ENCODE results near the gene ZFR2.

The ZFR2 gene

GRCh38 chr19:3810708-3811355 lies 58.0 kb downstream of the ZFR2 start:
- no peak for DNase-seq

DNA sequence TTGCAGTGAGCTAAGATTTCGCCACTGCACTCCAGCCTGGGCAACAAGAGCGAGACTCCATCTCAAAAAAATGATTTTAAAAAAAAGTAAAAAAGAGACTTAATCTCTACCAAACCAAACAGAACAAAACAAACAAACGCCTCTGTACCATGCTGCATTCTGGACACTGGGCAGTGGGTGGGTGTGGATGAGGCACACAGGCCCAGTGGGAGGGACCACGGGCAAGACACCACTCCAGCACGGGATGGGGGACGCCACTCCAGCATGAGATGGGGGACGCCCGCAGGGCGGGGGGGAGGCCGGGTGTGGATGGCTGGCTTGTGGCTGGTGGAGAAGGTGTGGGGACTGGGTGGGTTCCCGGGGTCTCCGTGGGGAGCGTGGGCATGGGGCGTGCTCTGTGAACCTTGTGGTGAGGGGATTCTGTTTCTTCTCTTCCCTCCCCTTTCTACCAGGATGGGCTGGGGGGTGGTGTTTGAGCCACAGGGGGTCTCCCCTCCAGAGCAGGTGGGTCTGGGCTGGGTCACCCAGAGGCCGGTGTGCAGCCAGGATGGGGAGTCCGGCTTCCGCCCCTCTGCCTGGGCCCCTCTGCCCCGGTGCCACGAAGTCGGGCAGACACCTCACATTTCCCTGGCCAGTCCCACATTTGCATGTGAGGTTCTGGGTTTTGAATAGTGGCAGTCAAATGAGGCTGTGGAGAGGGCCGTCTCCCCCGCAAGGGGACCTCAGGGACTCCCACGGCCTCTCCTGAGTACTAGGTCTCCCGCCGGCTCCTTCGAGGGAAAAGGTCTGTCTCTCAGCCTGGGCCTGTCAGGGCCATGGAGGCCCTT lies 58.7 kb downstream of the ZFR2 start:
- no peak for DNase-seq

GRCh38 chr19:3808420-3809143 lies 60.3 kb downstream of the ZFR2 start:
- no peak for DNase-seq

DNA sequence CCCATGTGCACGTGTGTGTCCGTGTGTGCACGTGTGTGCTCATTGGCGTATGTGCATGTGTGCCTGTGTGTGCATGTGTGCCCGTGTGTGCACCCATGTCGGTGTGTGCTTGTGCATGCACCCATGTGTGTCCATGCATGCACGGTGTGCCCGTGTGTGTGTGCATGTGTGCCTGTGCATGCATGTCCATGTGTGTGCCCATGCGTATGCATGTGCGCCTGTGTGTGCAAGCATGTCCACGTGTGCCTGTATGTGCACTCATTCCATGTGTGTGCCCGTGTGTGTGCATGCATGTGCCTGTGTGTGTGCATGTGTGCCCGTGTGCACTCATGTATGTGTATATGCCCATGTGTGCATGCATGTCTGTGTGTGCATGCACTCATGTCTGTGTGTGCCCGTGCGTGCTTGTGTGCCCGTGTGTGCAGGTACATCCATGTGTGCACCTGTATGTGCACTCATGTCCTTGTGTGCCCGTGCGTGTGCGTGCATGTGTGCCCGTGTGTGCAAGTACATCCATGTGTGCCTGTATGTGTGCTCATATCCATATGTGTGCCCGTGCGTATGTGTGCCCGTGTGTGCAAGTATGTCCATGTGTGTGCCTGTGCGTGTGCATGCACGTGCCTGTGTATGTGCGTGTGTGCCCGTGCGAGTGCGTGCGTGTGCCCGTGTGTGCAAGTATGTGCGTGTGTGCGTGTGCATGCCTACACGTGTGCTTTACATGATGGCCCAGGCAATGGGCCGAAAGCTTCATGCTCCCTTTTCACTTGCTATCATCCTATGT lies 61.1 kb downstream of the ZFR2 start:
- DNase-seq, result no peak

DNA sequence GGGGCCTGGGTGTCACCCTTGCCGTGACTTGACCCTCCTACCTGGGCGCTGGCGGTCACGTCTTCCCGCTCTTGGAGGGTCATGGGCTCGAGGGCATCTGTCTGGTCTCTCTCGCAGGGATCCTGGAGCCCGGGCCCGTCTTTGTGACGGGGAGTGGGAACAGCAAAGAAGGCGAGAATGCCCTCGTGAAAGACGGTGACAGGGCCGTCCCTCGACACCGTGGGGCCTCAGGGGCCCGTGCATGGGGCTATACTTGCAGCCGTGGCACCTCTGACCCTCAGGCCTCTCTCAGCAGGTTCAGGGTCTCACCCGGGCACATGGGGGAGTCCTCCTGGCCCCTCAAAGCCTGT lies 61.7 kb downstream of the ZFR2 start:
- no peak for DNase-seq

DNA sequence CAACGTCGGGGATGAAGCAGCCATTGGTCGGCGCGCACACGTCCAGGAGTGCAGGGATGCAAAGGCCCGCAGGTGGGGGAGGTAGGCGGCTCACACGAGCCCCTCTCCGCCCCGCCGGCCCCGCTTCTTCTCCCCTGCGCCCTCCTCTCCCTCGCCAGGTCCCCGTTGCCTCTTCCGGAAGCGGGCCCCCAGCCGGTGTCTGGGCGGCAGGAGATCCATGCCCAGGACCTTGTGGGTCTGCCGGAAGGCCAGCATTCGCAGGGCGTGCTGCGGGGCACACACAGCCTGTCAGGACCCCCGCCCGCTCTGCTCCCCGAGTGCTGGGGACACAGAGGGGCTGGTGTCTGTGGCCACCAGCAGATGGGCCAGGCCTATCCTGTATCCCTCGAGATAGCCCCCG lies 63.0 kb downstream of the ZFR2 start:
- no peak for DNase-seq

DNA sequence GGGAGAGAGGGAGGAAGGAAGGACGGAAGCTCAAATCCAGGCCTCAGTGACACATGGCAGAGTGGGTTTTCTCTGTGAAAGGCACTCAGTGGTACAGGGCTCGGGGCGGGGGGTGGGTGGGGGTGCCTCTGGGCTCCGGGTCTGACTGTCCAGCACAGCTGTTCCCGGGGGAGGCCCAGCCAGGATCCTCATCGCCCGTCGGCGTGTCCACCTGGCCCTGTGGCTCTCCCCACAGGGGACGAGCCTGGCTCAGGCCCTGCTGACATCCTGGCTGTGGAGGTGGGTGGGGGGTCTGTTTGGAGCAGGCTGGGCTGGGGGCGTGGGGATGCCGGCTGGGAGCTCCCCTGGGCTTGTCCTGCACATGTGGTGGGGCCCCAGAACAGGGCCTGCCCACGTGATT lies 64.4 kb downstream of the ZFR2 start:
- DNase-seq, result no peak

DNA sequence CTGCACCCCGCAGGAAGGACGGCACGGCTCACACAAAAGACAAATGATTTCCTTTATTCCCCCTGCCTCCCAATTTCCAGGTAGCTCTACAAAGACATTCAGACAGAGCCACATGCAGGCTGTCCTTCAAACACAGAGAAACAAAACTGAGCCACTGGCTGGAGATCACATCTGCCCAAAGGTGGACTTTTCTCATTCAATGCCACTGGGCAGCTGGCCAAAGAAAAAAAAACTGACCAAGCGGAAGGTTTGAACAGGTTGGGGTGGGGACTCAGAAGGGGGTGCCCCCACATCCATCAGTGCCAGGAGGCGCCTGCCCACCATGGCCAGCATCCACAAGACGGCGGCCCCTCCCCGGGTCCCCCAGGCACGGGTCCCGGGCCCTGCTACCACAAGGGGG lies 64.9 kb downstream of the ZFR2 start:
- no peak for DNase-seq

GRCh38 chr19:3803114-3803888 lies 65.5 kb downstream of the ZFR2 start:
- no peak for DNase-seq

GRCh38 chr19:3801412-3802096 lies 67.3 kb downstream of the ZFR2 start:
- no peak for DNase-seq

GRCh38 chr19:3800996-3801395 lies 67.8 kb downstream of the ZFR2 start:
- DNase-seq, result no peak

- no peak for DNase-seq
These were observed 70.7 kb downstream of the ZFR2 start for GRCh38 chr19:3798137-3798536.

GRCh38 chr19:3796358-3796757 lies 72.5 kb downstream of the ZFR2 start:
- DNase-seq, result no peak

- DNase-seq, result no peak
These were observed 75.0 kb downstream of the ZFR2 start for GRCh38 chr19:3793799-3794198.

DNA sequence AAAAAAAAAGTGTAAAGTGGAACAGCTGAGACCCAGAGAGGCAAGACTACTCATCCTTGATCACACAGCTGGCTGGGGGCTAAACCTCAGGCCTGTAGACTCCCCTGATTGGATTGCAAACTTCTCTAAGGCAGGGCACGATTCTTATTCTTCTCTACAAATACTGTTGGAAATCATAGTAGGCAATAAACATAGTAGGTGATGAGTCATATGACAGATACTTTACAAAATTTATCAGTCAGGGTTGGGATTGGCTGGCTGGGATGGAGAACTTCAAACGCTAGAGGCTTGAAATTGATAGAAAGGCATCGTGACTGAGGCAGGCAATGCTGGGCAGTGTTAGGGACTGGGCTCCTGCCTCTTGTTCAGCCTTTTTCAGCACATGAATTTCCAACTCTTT lies 76.7 kb downstream of the ZFR2 start:
- DNase-seq, result no peak

- DNase-seq, result no peak
These were observed 77.9 kb downstream of the ZFR2 start for GRCh38 chr19:3790941-3791340.

- DNase-seq, result no peak
These were observed 78.6 kb downstream of the ZFR2 start for GRCh38 chr19:3790209-3790734.

DNA sequence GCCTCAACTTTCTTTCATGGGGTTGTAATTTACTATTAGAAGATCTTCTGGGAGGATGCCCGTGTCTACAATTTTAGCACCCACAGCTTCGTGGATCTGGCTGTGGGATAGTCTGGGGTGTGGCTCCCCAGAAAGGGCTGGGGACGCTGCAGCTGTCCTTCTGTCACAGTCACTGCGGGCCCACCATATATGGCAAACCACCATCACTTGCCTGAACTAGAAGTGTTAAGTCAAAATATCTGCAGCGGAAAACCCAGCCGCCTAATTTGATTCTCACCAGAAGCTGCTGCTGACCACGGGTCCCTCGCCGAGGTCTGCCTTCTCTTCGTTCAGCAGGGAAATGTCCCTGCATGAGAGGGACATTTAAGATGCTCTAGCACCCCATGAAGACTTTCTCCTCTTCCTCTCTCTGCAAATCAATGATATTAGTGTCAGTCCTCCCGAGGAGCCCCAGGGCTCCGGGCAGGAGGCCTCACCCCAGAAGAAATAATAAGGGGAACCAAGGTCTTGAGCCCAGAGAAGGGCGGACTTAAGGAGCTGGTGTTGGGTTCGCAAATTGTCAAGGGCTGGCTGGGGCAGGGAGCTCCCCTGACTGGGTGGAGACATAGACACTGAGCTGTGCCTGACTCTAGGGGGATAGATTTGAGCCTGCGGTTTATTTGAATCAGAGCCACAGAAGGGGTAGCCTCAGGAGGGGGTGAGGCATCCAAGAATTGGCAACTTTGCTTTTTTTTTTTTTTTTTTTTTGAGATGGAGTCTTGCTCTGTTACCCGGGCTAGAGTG lies 79.7 kb downstream of the ZFR2 start:
- DNase-seq, result no peak

DNA sequence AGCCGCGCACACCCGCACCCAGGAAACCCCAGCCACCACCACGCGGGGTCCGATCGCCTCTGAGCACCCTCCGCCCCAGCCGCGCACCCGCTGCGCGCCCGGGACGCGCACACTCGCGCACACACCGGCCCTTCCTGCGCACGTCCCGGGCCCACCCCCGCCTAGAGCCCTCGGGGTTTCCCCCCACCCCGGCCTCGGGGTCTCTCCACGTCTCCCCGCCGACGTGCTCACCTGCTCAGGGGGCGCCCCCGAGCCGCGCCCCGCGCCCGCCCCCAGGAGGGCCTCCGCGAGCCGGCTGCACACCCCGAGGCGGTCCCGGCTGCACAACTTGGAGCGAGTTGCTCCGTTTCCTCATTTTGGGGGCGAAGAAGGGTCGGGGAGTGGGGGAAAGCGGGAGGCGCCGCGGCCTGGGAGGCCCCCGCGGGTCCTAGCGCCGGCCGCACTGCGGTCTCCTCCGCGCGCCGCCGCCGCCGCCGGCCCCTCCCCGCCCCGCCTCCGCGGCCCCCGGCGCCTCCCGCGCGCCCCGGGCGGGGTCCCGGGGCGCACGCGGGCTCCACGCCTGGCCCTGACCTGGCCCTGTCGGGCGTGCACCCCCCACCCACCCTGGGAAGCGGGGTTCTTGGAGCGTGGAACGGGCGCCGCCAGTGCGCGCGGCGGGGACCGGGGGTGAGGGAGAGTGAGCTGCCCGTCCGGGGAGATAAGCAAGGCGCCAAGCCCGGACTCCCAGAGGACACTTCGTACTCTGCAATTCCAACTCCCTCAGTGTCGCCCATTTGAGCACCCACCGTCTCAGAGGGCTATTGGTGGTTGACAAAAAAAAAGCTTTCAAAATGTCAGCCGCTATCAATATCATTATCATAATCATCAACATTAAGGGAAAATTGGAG lies 82.7 kb downstream of the ZFR2 start, which contains the start of gene MATK:
Gene MATK, minus strand, starts transcription at position 444 of the 887 bp plus-strand sequence. CDS start 1,246 bp downstream, outside the sequence.
- DNase-seq, result no peak

Measured in cortex of kidney (tissue), 1 donor.